Hypothalamus (tissue), 51 donors: ENCODE data around the gene CHRNG.

ENCODE experiments used
- DNase-seq, 51 donors: peaks; one replicate each; lab custom pipeline; 2025; lab: John Stamatoyannopoulos, UW

Gene CHRNG

DNA sequence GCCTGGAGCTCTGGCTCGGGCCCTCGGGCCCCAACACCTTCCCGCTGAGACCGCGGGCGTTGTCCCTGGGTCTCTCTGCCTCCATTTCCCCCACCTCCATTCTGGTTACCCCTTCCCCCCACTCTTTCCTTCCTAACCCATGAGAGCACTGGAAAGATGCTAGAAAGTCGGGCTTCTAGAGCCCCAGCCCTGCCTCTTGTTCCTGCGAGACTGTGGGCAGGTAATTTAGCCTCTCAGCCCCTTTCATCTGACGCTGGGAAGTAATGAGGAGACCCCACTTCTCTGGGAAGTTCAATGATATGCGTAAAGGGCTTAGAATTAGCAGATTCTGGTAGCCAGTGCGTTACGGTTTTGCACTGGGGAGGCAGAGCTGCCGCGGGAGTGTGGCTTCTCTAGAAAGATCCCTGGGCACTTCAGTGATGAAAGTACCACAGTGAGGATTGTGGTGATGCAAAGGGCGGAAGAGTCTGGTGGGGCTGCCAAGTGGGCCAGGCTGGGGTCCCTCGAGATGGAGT, 35.6 kb upstream of the CHRNG start:
- DNase-seq = no peak

DNA sequence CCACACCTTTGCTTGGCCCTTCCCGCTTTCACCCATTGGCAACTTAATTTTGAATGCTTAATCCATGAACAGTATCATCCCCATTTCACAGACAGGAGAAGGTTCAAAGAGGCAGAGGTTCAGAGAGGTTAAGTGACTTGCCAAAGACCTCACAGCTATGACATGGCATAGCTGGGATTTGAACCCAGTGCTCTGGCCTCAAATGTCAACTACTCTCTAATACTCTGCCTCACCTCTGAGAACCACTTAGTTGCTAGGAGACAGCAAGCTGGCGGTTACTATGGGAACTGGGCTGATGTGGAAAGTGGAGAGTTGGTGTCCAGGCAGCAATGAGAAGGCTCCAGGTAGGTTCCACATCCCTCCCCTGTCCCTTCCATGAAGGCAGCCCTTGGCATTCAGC, 35.1 kb upstream of the CHRNG start:
- DNase-seq = peak in 9 of 51 donors; percentile 5 to 43 (median 22)

DNA sequence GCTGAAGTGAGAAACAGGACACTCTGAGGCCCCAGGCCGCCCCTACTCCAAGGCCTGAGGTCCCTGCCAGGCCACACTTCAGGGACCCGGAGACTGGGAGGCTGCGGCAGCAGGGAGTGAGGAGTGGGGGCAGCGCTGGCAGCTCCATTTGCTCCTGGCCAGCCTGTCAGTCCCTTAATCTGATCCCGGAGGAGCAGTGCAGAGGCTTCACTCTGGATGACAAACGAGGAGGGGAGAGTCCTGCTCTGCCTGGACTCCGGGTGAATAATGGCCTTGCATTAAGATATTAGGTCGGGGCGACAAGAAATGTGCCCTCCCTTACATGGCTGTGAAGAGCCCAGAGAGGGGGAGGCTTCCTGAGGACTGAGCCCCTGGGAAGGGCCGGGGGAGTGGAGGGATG, 33.6 kb upstream of the CHRNG start:
- no peak for DNase-seq

DNA sequence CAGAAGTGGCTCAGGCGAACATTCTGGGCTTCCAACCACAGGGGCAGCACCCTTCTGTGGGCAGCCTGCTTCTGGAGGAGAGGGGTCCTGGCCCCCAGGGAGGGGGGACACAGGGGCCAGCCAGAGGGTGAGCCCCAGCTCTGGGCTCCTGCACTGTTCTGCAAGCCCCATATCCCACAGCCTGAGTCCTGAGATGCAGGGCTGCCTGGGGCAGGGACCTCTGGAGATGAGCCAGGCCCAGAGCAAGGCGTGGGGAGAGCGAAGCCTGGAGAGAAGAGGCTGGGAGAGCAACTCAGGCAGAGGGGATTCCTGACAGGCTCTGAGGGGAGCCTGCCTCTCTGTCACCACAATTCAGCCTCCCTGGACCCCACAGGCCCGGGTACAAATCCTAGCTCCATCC, 32.8 kb upstream of the CHRNG start:
- no peak for DNase-seq

GRCh38 chr2:232508251-232508650, 31.2 kb upstream of the CHRNG start:
- no peak for DNase-seq

DNA sequence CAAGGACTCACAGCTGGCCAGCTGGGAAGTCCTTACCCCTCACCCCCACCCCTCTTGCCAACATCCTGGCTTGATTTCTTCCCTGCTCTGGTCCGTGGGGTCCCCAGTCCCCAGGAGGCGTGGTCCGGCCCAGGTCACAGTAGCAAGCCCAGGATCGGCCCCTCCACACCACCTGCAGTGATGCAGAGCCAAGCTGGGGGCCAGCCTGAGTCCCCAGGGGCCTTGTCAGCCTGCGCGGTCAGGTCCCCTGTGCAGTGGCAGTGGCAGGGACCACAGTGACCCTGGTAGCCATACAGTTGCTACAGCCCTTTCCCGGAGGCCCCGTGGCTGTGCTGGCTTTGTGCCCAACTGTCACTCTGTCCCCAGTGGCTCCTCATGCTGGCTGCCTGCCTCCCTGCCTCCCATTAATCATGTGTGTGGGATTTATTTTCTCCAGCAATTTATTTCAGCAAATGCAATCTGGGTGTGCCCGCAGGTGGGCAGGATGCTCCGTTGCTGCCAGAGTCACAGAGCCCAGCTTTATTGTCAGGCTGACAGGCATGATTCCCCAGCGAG, 28.1 kb upstream of the CHRNG start:
- DNase-seq = peak in 8 of 51 donors; percentile 8 to 34 (median 14)

GRCh38 chr2:232512602-232513001, 26.9 kb upstream of the CHRNG start:
- DNase-seq = no peak

- DNase-seq = no peak
Observed at GRCh38 chr2:232513353-232513752, 26.1 kb upstream of the CHRNG start.

GRCh38 chr2:232515639-232516038, 23.9 kb upstream of the CHRNG start:
- no peak for DNase-seq

GRCh38 chr2:232516551-232516950, 22.9 kb upstream of the CHRNG start:
- no peak for DNase-seq

DNA sequence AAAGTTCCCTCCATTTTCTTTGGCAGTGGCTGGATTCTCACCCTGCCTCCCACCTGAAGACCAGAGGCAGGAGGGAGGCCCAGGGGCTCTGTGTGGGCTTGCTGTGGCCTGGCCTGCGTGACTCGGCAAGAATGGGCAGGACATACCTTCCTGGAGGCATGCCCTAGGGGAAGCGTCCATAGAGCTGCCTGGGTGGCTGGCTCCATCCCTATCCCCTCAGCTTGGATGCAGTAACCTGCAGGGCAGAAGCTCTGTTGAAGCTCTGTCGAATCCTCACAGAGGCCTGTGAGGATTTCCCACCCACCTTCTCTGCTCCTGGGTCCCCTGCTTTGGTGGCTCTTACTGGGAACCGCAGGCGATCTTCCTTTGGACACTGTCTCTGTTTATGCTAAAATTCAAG, 20.6 kb upstream of the CHRNG start:
- DNase-seq = no peak

DNA sequence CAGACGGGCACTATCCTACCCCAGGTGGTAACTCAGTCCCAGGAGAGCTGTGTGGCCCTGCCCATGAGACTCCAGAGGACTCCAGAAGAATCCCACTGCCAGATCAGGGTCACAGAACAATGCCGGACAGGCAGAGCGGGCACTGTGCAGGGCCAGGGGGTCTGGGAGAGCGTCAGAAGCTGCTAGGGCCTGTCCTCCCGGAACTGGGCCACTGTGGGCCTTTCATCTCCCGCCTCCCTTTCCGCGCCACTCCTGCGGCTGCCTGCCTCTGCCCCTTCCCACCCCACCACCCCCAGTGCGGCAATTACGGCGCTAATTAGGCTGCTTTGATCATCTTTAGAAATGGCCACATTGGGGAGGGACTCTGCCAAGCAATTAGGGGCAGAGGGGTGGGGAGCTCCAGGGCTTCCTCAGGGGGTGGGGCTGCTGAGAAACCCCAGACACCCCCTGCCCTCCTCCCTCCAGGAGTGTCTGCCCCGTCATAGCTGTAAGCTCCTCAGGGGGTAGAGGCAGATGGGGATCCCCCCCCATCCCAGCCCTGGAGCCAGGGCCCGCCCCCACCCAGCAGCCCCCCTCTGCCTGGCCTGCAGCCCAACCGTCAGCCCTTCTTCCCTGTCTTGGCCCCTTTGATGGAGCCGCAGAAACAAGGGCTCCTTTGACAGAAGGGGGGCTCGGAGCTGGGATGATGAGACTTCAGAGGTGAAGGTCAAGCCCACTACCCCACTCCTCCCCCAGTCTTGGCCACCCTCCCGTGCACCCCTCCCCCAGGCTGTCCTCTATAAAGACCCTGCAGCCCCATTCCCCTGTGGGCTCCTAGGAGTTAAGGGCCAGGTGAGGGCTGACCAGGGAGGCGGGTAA, 19.7 kb upstream of the CHRNG start, which contains the start of gene PRSS56:
PRSS56 (plus strand) TSS at position 808 of the 858 bp plus-strand sequence. CDS start 211 bp downstream, outside the sequence.
- no peak for DNase-seq

- DNase-seq = no peak
Observed at GRCh38 chr2:232520489-232520888, 19.0 kb upstream of the CHRNG start.

DNA sequence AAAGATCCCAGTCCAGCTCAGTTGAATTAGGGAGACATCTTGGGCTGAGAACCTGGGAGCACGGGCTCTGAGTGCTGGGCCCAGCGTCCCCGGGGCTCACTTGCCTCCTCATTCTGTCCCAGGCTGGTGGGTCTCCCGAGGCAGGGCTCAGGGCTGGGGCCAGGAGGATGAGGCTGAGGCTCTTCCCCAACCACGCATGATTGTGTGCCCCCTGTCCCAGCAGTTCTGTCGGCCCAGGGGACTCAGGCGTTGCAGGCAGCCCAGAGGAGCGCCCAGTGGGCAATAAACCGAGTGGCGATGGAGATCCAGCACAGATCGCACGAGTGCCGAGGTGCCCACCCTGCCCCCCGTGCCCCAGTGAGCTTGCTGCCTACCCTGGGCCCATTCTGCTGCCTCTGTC, 18.4 kb upstream of the CHRNG start:
- no peak for DNase-seq

DNA sequence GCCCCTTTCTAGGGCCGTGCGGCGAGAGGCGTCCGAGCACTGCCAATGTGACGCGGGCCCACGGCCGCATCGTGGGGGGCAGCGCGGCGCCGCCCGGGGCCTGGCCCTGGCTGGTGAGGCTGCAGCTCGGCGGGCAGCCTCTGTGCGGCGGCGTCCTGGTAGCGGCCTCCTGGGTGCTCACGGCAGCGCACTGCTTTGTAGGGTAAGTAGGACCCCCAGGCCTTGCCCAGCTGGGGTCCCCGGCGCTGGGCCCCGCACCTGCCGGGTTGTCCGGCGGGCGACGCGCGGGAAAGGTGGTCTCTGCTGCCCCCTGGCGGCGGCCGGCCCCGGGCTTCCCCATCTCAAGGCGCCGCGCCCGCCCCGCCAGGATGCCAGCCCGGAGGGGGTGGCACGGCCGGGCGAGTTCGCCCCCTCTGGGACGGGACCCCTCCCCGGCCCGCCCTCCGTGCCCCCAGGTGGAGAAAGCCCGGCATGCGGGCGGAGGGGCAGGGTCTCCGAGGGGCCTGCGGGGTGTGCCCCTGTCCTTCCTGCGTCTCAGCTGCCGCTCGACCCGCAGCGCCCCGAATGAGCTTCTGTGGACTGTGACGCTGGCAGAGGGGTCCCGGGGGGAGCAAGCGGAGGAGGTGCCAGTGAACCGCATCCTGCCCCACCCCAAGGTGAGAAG, 17.4 kb upstream of the CHRNG start:
- peak in 36 of 51 donors; percentile 9 to 75 (median 30) for DNase-seq

DNA sequence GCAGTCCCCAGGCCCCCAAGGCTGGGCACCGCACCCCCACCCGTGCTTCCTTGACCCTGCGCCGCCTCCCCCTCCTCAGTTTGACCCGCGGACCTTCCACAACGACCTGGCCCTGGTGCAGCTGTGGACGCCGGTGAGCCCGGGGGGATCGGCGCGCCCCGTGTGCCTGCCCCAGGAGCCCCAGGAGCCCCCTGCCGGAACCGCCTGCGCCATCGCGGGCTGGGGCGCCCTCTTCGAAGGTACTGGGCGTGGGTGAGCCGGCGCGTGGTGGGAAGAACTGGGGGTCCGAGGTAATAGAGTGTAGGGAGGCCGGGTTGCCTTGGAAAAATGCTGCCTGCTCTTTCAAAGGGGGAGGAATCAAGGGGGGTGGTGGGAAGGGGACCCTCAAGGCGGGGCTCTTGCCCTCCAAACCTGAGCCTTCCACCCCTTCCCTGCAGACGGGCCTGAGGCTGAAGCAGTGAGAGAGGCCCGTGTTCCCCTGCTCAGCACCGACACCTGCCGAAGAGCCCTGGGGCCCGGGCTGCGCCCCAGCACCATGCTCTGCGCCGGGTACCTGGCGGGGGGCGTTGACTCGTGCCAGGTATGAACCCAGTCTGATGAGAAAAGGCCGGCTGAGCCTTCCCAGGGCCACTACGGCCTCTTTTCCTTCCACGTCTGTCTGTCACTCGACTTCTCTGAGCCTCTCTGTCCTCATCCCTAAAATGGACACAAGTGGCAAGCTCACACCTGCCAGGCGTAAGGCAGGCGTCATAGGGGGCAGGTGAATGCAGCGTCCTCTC, 16.7 kb upstream of the CHRNG start:
- no peak for DNase-seq

GRCh38 chr2:232523402-232523681, 16.1 kb upstream of the CHRNG start:
- no peak for DNase-seq

- peak in 19 of 51 donors; percentile 9 to 52 (median 23) for DNase-seq
Observed at GRCh38 chr2:232523682-232524597, 15.6 kb upstream of the CHRNG start.

DNA sequence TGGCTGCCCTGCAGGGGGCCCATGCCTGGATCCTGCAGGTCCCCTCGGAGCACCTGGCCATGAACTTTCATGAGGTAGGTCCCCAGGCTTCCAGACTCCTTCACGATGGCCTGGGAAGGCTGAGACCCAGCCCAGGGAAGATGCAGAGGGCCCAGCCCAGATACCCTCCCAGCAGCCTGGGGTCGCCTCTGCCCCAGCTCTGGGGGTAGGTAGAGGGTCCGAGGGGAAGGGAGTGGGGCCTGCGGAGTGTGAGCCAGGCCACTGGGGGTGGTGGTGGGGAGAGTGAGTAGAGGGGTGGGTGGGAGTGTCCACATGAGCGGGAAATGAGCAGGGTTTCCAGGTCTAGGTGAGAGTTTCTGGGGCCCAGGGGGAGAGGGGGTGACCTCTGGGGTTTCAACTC, 14.7 kb upstream of the CHRNG start:
- DNase-seq = no peak

DNA sequence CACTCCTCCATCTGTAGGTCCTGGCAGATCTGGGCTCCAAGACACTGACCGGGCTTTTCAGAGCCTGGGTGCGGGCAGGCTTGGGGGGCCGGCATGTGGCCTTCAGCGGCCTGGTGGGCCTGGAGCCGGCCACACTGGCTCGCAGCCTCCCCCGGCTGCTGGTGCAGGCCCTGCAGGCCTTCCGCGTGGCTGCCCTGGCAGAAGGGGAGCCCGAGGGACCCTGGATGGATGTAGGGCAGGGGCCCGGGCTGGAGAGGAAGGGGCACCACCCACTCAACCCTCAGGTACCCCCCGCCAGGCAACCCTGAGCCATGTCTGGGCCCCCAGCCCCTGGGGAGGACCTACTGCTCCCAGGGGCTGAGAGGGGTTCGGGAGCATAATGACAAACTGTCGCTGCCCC, 14.3 kb upstream of the CHRNG start:
- DNase-seq = no peak
